Measurements from ENCODE around the gene ZMYM2. TPM values are rescaled to one million over a fixed set of nuclear protein-coding genes. Genes with fewer than 3 reads are reported as not detected.

ZMYM2 gene
- total and polyA plus RNA-seq, 2 donors (not counting 3 experiments of a cell fraction or from before 2014, with no cell fraction given) = 14.7 to 75.3 TPM

- Histone ChIP-seq H3K36me3 (ENCODE audit: control insufficient read depth in 2 of 2, extremely low read depth in 1 of 2, insufficient read depth in 2 of 2, low read length in 2 of 2) (peaks cover 5 to 7% of the 10 kb centered on the region in 2 experiments), H3K9me1 (replicated peaks; ENCODE audit: control insufficient read depth, extremely low read depth, insufficient read depth, low read length) (no peaks in the 10 kb centered on the region), H3K27me3 (ENCODE audit: control insufficient read depth in 2 of 2, insufficient read depth in 2 of 2, low read length in 2 of 2) (no peaks in the 10 kb centered on the region), H3K9ac (replicated peaks; ENCODE audit: extremely low read depth, insufficient read depth, low read length) (no peak overlapping the region), H3K4me3 (replicated peaks in 1 of 3; ENCODE audit: insufficient read depth in 1 of 3, low read depth in 1 of 3, low read length in 3 of 3) (no peak overlapping the region), H3K9me3 (replicated peaks; ENCODE audit: control insufficient read depth, insufficient read depth, low read length) (no peaks in the 10 kb centered on the region), H3K79me2 (ENCODE audit: control insufficient read depth, insufficient read depth, low read length) (no peaks in the 10 kb centered on the region), H3K27ac (ENCODE audit: insufficient read depth, low read depth, low read length) (no peak overlapping the region), H2AFZ (ENCODE audit: low read depth, low read length) (no peak overlapping the region), H3K4me2 (ENCODE audit: insufficient read depth, low read length) (no peak overlapping the region), H3K4me1 (ENCODE audit: control insufficient read depth, extremely low read depth, insufficient read depth, low read length) (no peaks in the 10 kb centered on the region), H4K20me1 (replicated peaks; ENCODE audit: control insufficient read depth, extremely low read depth, insufficient read depth, low read length) (no peaks in the 10 kb centered on the region)
- no TSS peak for BruUV-seq (replicated peaks)
- FAIRE-seq (no peak), DNase-seq (ENCODE audit: low read depth, low spot score) (no peak)
- ChIA-PET CTCF (no interaction called here), POLR2A (no interaction called here)
- TF ChIP-seq, protein P1, sequence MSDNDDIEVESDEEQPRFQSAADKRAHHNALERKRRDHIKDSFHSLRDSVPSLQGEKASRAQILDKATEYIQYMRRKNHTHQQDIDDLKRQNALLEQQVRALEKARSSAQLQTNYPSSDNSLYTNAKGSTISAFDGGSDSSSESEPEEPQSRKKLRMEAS (IDR thresholded peaks at IDR 0.05; ENCODE audit: insufficient read depth, insufficient read length) = no peak
- TF ChIP-seq JUN (IDR thresholded peaks at IDR 0.05; ENCODE audit: borderline replicate concordance, insufficient read depth, insufficient read length, low read depth) = no peak
- TF ChIP-seq MYC (IDR thresholded peaks at IDR 0.05; ENCODE audit: low read depth, low read length) = no peak
- no peak for TF ChIP-seq EZH2 (IDR thresholded peaks at IDR 0.05; ENCODE audit: borderline replicate concordance, low read depth, low read length, severe bottlenecking)
- TF ChIP-seq GATA2 (IDR thresholded peaks at IDR 0.05; ENCODE audit: insufficient read depth, insufficient read length, low read depth, low read length) = no peak
- TF ChIP-seq, protein P2, sequence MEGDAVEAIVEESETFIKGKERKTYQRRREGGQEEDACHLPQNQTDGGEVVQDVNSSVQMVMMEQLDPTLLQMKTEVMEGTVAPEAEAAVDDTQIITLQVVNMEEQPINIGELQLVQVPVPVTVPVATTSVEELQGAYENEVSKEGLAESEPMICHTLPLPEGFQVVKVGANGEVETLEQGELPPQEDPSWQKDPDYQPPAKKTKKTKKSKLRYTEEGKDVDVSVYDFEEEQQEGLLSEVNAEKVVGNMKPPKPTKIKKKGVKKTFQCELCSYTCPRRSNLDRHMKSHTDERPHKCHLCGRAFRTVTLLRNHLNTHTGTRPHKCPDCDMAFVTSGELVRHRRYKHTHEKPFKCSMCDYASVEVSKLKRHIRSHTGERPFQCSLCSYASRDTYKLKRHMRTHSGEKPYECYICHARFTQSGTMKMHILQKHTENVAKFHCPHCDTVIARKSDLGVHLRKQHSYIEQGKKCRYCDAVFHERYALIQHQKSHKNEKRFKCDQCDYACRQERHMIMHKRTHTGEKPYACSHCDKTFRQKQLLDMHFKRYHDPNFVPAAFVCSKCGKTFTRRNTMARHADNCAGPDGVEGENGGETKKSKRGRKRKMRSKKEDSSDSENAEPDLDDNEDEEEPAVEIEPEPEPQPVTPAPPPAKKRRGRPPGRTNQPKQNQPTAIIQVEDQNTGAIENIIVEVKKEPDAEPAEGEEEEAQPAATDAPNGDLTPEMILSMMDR (IDR thresholded peaks at IDR 0.05; ENCODE audit: extremely low read depth in 1 of 2, insufficient read depth in 1 of 2, low read depth in 1 of 2, low read length in 2 of 2) = no peak
- dilution Hi-C loops (cut with MboI; ENCODE audit: extremely low pct_ligation_motif_present, low sequenced_read_pairs) (no loop called here), intact Hi-C loops (cut with micrococcal nuclease) (no loop called here)
Measured at GRCh38 chr13:20074966-20075365, 116.4 kb downstream of the ZMYM2 start.
